Gastroesophageal sphincter (tissue), 3 donors: ENCODE measurements around the gene ACVR1B.

Source experiments
- EP300 ChIP-seq: sonication (generic); formaldehyde crosslinking; IDR thresholded peaks from one replicate; pipeline ENCODE4 v1.6.1; 2017; ENCODE audit warnings: antibody characterized with exemption, mild to moderate bottlenecking
- POLR2A ChIP-seq, 2 donors: fragments of 450-650 bp; IDR thresholded peaks; one replicate each; pipeline ENCODE4 v1.6.1; 2017; ENCODE audit warnings: antibody characterized with exemption in 2 of 2, mild to moderate bottlenecking in 2 of 2, moderate library complexity in 1 of 2
- POLR2AphosphoS5 ChIP-seq: sonication (generic); formaldehyde crosslinking; IDR thresholded peaks from one replicate; pipeline ENCODE4 v1.6.1; 2017; ENCODE audit warnings: antibody characterized with exemption
- TF ChIP-seq, protein P1 (sequence below), 4 experiments: fragments of 200-600 bp in 2 of 4; fragments of 450-650 bp in 2 of 4; sonication (generic) in 1 of 4; IDR thresholded peaks; one replicate each; pipeline ENCODE4 v1.5.1; 2017 to 2019; ENCODE audit warnings: antibody characterized with exemption in 4 of 4, mild to moderate bottlenecking in 2 of 4, moderate library complexity in 2 of 4

DNA sequence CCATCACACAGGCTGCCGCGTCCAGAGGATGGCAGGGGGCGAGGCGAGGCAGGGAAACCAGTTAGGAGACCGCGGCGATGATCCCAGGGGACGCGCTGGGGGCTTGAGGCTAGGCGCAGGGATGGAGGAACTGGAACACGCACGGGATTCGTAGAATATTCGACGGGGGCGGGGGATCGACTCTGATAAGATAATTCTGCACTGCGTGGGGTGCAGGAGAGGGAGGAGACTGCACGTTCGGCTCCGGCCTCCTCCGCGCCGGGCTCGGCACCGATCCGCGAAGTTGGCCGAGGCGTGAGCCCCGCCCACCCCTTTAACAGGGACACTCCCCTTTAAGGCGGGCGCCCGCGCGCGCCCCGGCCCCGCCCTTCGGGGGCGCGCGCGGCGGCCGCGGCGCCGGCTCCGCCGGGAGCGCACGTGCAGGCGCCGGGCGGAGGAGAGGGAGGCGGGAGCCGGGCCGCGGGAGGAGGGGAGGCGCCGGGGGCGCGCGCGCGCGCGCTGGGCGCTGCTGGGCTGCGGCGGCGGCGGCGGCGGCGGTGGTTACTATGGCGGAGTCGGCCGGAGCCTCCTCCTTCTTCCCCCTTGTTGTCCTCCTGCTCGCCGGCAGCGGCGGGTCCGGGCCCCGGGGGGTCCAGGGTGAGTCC, at the start of gene ACVR1B:
- TF ChIP-seq POLR2A (IDR thresholded peaks at IDR 0.05) (peak; percentile 62 to 77), POLR2AphosphoS5 (no peak), EP300 (no peak)
- TF ChIP-seq, protein P1, sequence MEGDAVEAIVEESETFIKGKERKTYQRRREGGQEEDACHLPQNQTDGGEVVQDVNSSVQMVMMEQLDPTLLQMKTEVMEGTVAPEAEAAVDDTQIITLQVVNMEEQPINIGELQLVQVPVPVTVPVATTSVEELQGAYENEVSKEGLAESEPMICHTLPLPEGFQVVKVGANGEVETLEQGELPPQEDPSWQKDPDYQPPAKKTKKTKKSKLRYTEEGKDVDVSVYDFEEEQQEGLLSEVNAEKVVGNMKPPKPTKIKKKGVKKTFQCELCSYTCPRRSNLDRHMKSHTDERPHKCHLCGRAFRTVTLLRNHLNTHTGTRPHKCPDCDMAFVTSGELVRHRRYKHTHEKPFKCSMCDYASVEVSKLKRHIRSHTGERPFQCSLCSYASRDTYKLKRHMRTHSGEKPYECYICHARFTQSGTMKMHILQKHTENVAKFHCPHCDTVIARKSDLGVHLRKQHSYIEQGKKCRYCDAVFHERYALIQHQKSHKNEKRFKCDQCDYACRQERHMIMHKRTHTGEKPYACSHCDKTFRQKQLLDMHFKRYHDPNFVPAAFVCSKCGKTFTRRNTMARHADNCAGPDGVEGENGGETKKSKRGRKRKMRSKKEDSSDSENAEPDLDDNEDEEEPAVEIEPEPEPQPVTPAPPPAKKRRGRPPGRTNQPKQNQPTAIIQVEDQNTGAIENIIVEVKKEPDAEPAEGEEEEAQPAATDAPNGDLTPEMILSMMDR (IDR thresholded peaks at IDR 0.05) = no peak
